ENCODE data around the gene MS4A6E. TPM values are rescaled to one million over a fixed set of nuclear protein-coding genes. Genes with fewer than 3 reads are reported as not detected.
"Not testable (repeated sequence)": the region's sequence is repeated elsewhere in the genome, so short reads cannot be mapped to it uniquely, and the experiment has no call there.

MS4A6E gene
- total RNA-seq = not detected in 2 replicates

GRCh38 chr11:60326955-60327354 is at the start of gene MS4A6E:
Gene MS4A6E, plus strand, starts transcription at chr11:60327255. Its CDS starts 7,641 bp downstream, at chr11:60334896.
- DNase-seq (ENCODE audit: low read depth) = no peak
- no peak for TF ChIP-seq CTCF (conservative IDR thresholded peaks at IDR 0.05; ENCODE audit: low read depth, low read length)
- no peak within 1 kb of the TSS for H3K4me3 ChIP-seq (ENCODE audit: low read depth, low read length)

- H3K4me3 ChIP-seq (ENCODE audit: low read depth, low read length) = no peak within 1 kb of the TSS
- no peak for TF ChIP-seq CTCF (conservative IDR thresholded peaks at IDR 0.05; ENCODE audit: low read depth, low read length)
- DNase-seq (ENCODE audit: low read depth) = no peak
Measured at GRCh38 chr11:60280412-60280811, 46.6 kb upstream of the MS4A6E start, which contains the start of gene MS4A4A. Gene MS4A4A, plus strand, starts transcription at chr11:60280666. Its CDS starts 10 bp downstream, at chr11:60280676.

- H3K4me3 ChIP-seq (ENCODE audit: low read depth, low read length) = no peak overlapping the region
- DNase-seq (ENCODE audit: low read depth) = no peak
- TF ChIP-seq CTCF (conservative IDR thresholded peaks at IDR 0.05; ENCODE audit: low read depth, low read length) = no peak
Measured at GRCh38 chr11:60281485-60281884, 45.6 kb upstream of the MS4A6E start.

- TF ChIP-seq CTCF (conservative IDR thresholded peaks at IDR 0.05; ENCODE audit: low read depth, low read length) = no peak
- no peak overlapping the region for H3K4me3 ChIP-seq (ENCODE audit: low read depth, low read length)
- no peak for DNase-seq (ENCODE audit: low read depth)
Measured at GRCh38 chr11:60282286-60282685, 44.8 kb upstream of the MS4A6E start.

GRCh38 chr11:60285411-60286126 is 41.5 kb upstream of the MS4A6E start:
- not testable (repeated sequence) for DNase-seq (ENCODE audit: low read depth); H3K4me3 ChIP-seq (ENCODE audit: low read depth, low read length)

- no peak for TF ChIP-seq CTCF (conservative IDR thresholded peaks at IDR 0.05; ENCODE audit: low read depth, low read length)
- no peak for DNase-seq (ENCODE audit: low read depth)
- no peak overlapping the region for H3K4me3 ChIP-seq (ENCODE audit: low read depth, low read length)
Measured at GRCh38 chr11:60288531-60288930, 38.5 kb upstream of the MS4A6E start.

- TF ChIP-seq CTCF (conservative IDR thresholded peaks at IDR 0.05; ENCODE audit: low read depth, low read length) = no peak
- DNase-seq (ENCODE audit: low read depth) = no peak
- H3K4me3 ChIP-seq (ENCODE audit: low read depth, low read length) = no peak overlapping the region
Measured at GRCh38 chr11:60292145-60292544, 34.9 kb upstream of the MS4A6E start.
